Mesendoderm (in vitro differentiated cells): Measurements from ENCODE around the gene ECI2.

Source experiments
- DNase-seq: peaks from one replicate; pipeline ENCODE4 v3.0.0; 2013
- H2AK5ac ChIP-seq: 2 replicates; pipeline ENCODE4 v1.6.1; 2013; ENCODE audit warnings: low read length, inconsistent platforms
- H2BK120ac ChIP-seq: 2 replicates; pipeline ENCODE4 v1.6.1; 2013; ENCODE audit warnings: low read depth, mild to moderate bottlenecking, low read length, moderate library complexity, mixed read lengths
- H2BK15ac ChIP-seq: replicated peaks from 2 replicates; pipeline ENCODE4 v1.6.1; 2013; ENCODE audit warnings: low read depth, mild to moderate bottlenecking, moderate library complexity
- H2BK5ac ChIP-seq: 2 replicates; pipeline ENCODE4 v1.6.1; 2013; ENCODE audit warnings: low read length, inconsistent platforms
- H3K18ac ChIP-seq: 2 replicates; pipeline ENCODE4 v1.6.1; 2013; ENCODE audit warnings: mild to moderate bottlenecking, low read length, mixed read lengths
- H3K23ac ChIP-seq: one replicate; pipeline ENCODE4 v1.6.1; 2013; ENCODE audit warnings: low read length
- H3K27ac ChIP-seq: 2 replicates; pipeline ENCODE4 v1.5.1; 2013; ENCODE audit warnings: low read depth, mild to moderate bottlenecking, inconsistent platforms, low read length, moderate library complexity
- H3K27me3 ChIP-seq: 2 replicates; pipeline ENCODE4 v1.6.1; 2013; ENCODE audit warnings: low read length, control low read depth, mild to moderate bottlenecking, inconsistent platforms; ENCODE audit not compliant: insufficient read depth, poor library complexity
- H3K36me3 ChIP-seq: 2 replicates; pipeline ENCODE4 v1.6.1; 2013; ENCODE audit warnings: low read length, inconsistent platforms; ENCODE audit not compliant: control insufficient read depth, insufficient read depth
- H3K4ac ChIP-seq: one replicate; pipeline ENCODE4 v1.6.1; 2013; ENCODE audit warnings: low read depth, mild to moderate bottlenecking, low read length, moderate library complexity
- H3K4me1 ChIP-seq: 2 replicates; pipeline ENCODE4 v1.6.1; 2013; ENCODE audit warnings: low read depth, low read length, inconsistent platforms; ENCODE audit not compliant: control insufficient read depth
- H3K4me2 ChIP-seq: 2 replicates; pipeline ENCODE4 v1.6.1; 2013; ENCODE audit warnings: low read length
- H3K4me3 ChIP-seq: 2 replicates; pipeline ENCODE4 v1.5.1; 2013; ENCODE audit warnings: mild to moderate bottlenecking, low read length
- H3K56ac ChIP-seq: one replicate; pipeline ENCODE4 v1.6.1; 2013; ENCODE audit warnings: low read length
- H3K79me1 ChIP-seq: 2 replicates; pipeline ENCODE4 v1.6.1; 2013; ENCODE audit warnings: low read length, inconsistent platforms
- H3K79me2 ChIP-seq: 2 replicates; pipeline ENCODE4 v1.6.1; 2013; ENCODE audit warnings: mild to moderate bottlenecking, low read length; ENCODE audit not compliant: control insufficient read depth, insufficient read depth
- H3K9ac ChIP-seq: 2 replicates; pipeline ENCODE4 v1.6.1; 2013; ENCODE audit warnings: low read length, inconsistent platforms
- H4K5ac ChIP-seq: one replicate; pipeline ENCODE4 v1.6.1; 2013; ENCODE audit warnings: low read length
- H4K8ac ChIP-seq: one replicate; pipeline ENCODE4 v1.6.1; 2013; ENCODE audit warnings: low read depth, mild to moderate bottlenecking, control low read depth, low read length, moderate library complexity
- WGBS: extraction: QIAGEN DNeasy Blood & Tissue Kit; methylation state at CpG from one replicate; pipeline ENCODE4 v1.1.7; 2013; ENCODE audit warnings: low lambda C conversion rate, missing lambda C conversion rate; ENCODE audit not compliant: insufficient coverage; ENCODE audit errors: extremely low coverage; 5-methylcytosine and 5-hydroxymethylcytosine counted together

Gene ECI2

DNA sequence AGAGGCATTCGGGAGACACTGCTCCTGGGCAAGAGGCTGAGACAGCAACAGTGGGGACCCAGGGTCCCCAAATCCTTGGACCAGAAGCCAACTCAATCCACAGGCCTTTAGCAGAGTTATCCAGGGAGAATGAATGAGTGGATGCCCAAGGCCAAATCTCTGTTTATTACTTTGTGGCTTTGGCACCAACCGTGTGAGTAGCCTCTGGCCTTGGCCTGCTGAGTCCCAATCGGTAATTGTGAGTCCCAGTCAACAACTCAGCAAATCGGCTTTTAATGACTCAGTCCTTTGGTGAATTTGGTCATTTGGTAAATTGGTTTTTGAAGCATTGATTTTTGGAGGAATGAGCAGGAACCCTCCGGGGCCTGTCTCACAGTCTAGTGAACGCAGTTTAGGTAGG, 29.1 kb upstream of the ECI2 start:
- Histone ChIP-seq H3K23ac (no peak overlapping the region), H3K27ac (no peak overlapping the region), H3K27me3 (no peaks in the 10 kb centered on the region), H2AK5ac (no peak overlapping the region), H4K5ac (no peak overlapping the region), H4K8ac (no peak overlapping the region), H3K56ac (no peak overlapping the region), H3K36me3 (no peaks in the 10 kb centered on the region), H3K4ac (no peak overlapping the region), H3K4me3 (no peak overlapping the region), H3K4me2 (no peak overlapping the region), H3K79me1 (no peaks in the 10 kb centered on the region), H2BK120ac (no peak overlapping the region), H3K18ac (no peak overlapping the region), H2BK5ac (no peak overlapping the region), H3K79me2 (no peaks in the 10 kb centered on the region), H3K4me1 (no peaks in the 10 kb centered on the region), H3K9ac (no peak overlapping the region), H2BK15ac (no peak overlapping the region)
- WGBS, result no CpG with 5 or more reads among the region's 6 CpGs
- DNase-seq, result no peak

DNA sequence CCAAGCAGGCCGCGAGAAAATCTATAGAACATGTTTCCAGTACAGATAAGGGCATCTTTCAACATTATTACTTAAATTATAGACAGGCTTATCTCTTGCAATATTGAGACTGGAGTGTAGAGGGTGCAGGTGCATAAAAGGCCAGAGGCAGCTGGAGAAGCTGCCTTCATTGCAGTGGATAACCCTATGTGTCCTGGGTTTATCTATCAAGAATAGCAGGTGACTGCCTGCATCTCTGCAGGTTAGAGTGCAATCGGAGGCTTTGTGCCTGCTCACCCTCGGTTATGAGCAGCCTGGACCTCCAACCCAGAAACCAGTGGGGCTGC, 28.7 kb upstream of the ECI2 start:
- no peak for DNase-seq
- no peaks in the 10 kb centered on the region for H3K36me3 ChIP-seq
- no peak overlapping the region for H3K56ac ChIP-seq
- H2BK5ac ChIP-seq, result no peak overlapping the region
- H2BK15ac ChIP-seq, result no peak overlapping the region
- H3K27me3 ChIP-seq, result no peaks in the 10 kb centered on the region
- H4K5ac ChIP-seq, result no peak overlapping the region
- H3K79me2 ChIP-seq, result no peaks in the 10 kb centered on the region
- H3K27ac ChIP-seq, result no peak overlapping the region
- no peaks in the 10 kb centered on the region for H3K79me1 ChIP-seq
- H3K4ac ChIP-seq, result no peak overlapping the region
- no CpG with 5 or more reads among the region's 4 CpGs for WGBS
- H3K18ac ChIP-seq, result no peak overlapping the region
- no peak overlapping the region for H3K4me3 ChIP-seq
- no peak overlapping the region for H2BK120ac ChIP-seq
- no peak overlapping the region for H2AK5ac ChIP-seq
- H3K4me1 ChIP-seq, result no peaks in the 10 kb centered on the region
- no peak overlapping the region for H3K23ac ChIP-seq
- no peak overlapping the region for H3K4me2 ChIP-seq
- H4K8ac ChIP-seq, result no peak overlapping the region
- H3K9ac ChIP-seq, result no peak overlapping the region

DNA sequence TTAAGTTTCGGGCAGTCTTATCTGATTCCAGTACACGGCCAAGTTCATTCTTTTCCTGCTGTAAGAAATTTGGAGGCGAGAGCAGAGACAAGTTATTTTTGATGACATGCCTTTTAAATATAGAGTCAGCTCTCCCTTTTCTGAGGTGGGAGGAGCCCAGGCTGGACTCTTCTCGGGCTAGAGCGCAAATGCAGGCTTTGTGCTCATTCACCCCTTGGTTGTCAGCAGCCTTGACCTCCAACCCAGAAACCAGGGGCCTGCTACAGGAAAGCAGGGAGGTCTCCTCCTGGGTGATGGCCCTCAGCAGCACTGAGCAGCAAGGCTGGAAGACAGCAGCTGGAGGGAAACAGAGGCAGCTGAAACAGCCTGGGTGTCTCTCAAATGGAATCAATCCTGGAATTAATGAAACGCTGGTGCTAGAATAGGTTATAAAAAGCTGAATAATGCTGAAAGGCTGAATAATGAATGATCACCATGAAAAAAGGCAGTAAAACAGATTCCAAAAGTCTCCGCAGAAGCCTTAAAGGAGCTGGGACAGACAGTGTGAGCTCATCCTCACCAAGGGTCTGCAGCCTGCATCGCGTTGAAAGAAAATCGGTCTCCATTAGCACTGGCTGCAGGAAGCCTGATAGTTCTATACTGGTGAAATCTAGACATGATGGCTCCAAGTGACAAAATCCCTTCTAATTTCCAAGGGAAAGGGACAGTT, 28.2 kb upstream of the ECI2 start:
- no peak overlapping the region for H3K23ac ChIP-seq
- no peak overlapping the region for H3K4ac ChIP-seq
- H3K27ac ChIP-seq, result no peak overlapping the region
- H2AK5ac ChIP-seq, result no peak overlapping the region
- H3K79me2 ChIP-seq, result no peaks in the 10 kb centered on the region
- H3K27me3 ChIP-seq, result no peaks in the 10 kb centered on the region
- H3K79me1 ChIP-seq, result no peaks in the 10 kb centered on the region
- H2BK120ac ChIP-seq, result no peak overlapping the region
- no peak overlapping the region for H3K9ac ChIP-seq
- H3K18ac ChIP-seq, result no peak overlapping the region
- H2BK15ac ChIP-seq, result no peak overlapping the region
- no peak for DNase-seq
- H3K56ac ChIP-seq, result no peak overlapping the region
- no peak overlapping the region for H4K8ac ChIP-seq
- H3K36me3 ChIP-seq, result no peaks in the 10 kb centered on the region
- H3K4me3 ChIP-seq, result no peak overlapping the region
- no peak overlapping the region for H4K5ac ChIP-seq
- H3K4me1 ChIP-seq, result no peaks in the 10 kb centered on the region
- H2BK5ac ChIP-seq, result no peak overlapping the region
- WGBS, result no CpG with 5 or more reads among the region's 10 CpGs
- no peak overlapping the region for H3K4me2 ChIP-seq

DNA sequence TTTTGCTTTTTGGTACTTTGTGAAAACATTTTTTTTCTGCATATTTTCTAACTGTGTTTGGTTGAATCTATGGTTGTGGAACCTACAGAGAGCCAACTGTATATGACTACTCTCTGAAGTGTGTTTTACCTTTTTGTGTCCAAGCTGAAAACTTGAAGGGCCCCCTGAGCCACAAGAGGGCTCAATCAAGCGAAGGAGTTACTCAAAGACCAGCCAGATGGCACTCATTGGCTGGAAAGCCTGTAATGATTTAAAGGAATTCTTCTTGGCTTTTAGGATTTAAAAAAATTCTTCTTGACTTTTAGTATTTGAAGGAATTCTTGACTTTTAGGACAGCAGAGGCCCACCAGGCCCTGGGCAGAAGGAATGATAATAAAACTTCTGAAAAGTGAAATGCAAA, 27.0 kb upstream of the ECI2 start:
- H3K18ac ChIP-seq, result no peak overlapping the region
- no peak overlapping the region for H3K4me3 ChIP-seq
- no peak overlapping the region for H3K23ac ChIP-seq
- H2BK15ac ChIP-seq, result no peak overlapping the region
- H4K8ac ChIP-seq, result no peak overlapping the region
- H4K5ac ChIP-seq, result no peak overlapping the region
- no peaks in the 10 kb centered on the region for H3K79me1 ChIP-seq
- no peaks in the 10 kb centered on the region for H3K27me3 ChIP-seq
- no peak overlapping the region for H3K56ac ChIP-seq
- no peak overlapping the region for H3K27ac ChIP-seq
- H2AK5ac ChIP-seq, result no peak overlapping the region
- H3K4me2 ChIP-seq, result no peak overlapping the region
- no peak overlapping the region for H3K4ac ChIP-seq
- no peaks in the 10 kb centered on the region for H3K4me1 ChIP-seq
- no peak for DNase-seq
- H3K36me3 ChIP-seq, result no peaks in the 10 kb centered on the region
- WGBS, result no CpG with 5 or more reads among the region's 1 CpG
- no peak overlapping the region for H2BK120ac ChIP-seq
- H3K79me2 ChIP-seq, result no peaks in the 10 kb centered on the region
- H2BK5ac ChIP-seq, result no peak overlapping the region
- H3K9ac ChIP-seq, result no peak overlapping the region

DNA sequence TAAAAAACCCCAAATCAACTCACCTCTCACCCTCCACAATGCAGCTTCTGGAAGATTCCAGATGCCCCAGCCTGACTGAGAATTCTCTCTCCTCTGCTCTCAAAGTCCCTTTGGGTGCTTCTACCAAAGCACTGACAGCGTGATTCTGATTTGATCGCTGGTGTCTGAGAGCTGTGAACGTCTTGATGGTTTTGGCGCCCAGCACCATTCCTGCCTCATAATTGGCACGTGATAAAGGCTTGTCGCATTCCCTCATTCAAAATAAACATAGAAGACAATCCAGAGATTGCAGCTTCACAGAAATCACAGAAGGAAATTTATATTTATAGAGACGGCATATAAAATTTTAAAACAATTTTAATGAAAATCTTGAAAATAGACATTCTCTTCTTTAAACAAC, 24.1 kb upstream of the ECI2 start:
- no CpG with 5 or more reads among the region's 7 CpGs for WGBS
- Histone ChIP-seq H3K23ac (no peak overlapping the region), H3K18ac (no peak overlapping the region), H3K79me1 (no peaks in the 10 kb centered on the region), H4K5ac (no peak overlapping the region), H2BK120ac (no peak overlapping the region), H3K4me1 (no peaks in the 10 kb centered on the region), H3K27me3 (no peaks in the 10 kb centered on the region), H3K4ac (no peak overlapping the region), H3K27ac (no peak overlapping the region), H3K9ac (no peak overlapping the region), H3K36me3 (no peaks in the 10 kb centered on the region), H4K8ac (no peak overlapping the region), H3K79me2 (no peaks in the 10 kb centered on the region), H2BK5ac (no peak overlapping the region), H3K56ac (no peak overlapping the region), H3K4me3 (no peak overlapping the region), H3K4me2 (no peak overlapping the region), H2AK5ac (no peak overlapping the region), H2BK15ac (no peak overlapping the region)
- no peak for DNase-seq

DNA sequence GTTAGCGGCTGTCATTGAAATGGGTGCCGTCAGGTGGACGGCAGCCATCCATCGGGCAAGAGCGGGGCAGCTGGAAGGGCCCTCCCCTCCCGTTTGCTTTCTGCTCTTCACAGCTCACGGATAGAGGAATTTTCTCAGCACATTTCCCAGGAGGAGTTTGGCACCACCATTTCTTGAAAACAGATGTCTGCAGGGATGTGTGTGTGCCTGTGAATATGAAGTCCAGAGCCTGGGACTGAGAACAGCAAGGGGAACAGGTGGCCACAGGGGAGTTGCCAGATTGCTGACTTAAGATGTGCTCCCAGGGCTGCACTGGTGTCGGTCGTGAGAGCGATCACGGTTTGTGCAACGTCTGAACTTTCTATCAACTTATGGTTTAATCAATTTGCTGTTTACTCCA, 22.1 kb upstream of the ECI2 start:
- no peak overlapping the region for H4K8ac ChIP-seq
- no peak for DNase-seq
- no peaks in the 10 kb centered on the region for H3K79me2 ChIP-seq
- H2AK5ac ChIP-seq, result no peak overlapping the region
- no peak overlapping the region for H3K23ac ChIP-seq
- no peak overlapping the region for H2BK120ac ChIP-seq
- H3K18ac ChIP-seq, result no peak overlapping the region
- H3K4me3 ChIP-seq, result no peak overlapping the region
- H3K4ac ChIP-seq, result no peak overlapping the region
- H3K36me3 ChIP-seq, result no peaks in the 10 kb centered on the region
- no peak overlapping the region for H2BK15ac ChIP-seq
- H3K4me2 ChIP-seq, result no peak overlapping the region
- H3K9ac ChIP-seq, result no peak overlapping the region
- WGBS, result no CpG with 5 or more reads among the region's 12 CpGs
- no peaks in the 10 kb centered on the region for H3K79me1 ChIP-seq
- no peaks in the 10 kb centered on the region for H3K4me1 ChIP-seq
- H3K56ac ChIP-seq, result no peak overlapping the region
- H3K27me3 ChIP-seq, result no peaks in the 10 kb centered on the region
- H3K27ac ChIP-seq, result no peak overlapping the region
- H4K5ac ChIP-seq, result no peak overlapping the region
- no peak overlapping the region for H2BK5ac ChIP-seq
